K562 (cell line): ENCODE measurements around the gene SSTR1. TPM values are rescaled to one million over a fixed set of nuclear protein-coding genes. Genes with fewer than 3 reads are reported as not detected.

Experiments
- BACH1 ChIP-seq: fragments of 200-800 bp; sonication (Bioruptor generic); IDR thresholded peaks from 2 replicates; pipeline ENCODE4 v1.6.1; 2016; ENCODE audit warnings: missing genetic modification characterization, missing compliant biosample characterization
- BRCA1 ChIP-seq, 2 experiments: fragments of 450-650 bp in 1 of 2; sonication (generic) in 1 of 2; formaldehyde crosslinking in 1 of 2; IDR thresholded peaks; 2 replicates each; pipeline versions ENCODE4 v1.5.0 to v1.6.1; 2017 to 2020; ENCODE audit warnings: mild to moderate bottlenecking in 1 of 2, missing genetic modification reagents in 1 of 2
- CBX1 ChIP-seq: sonication (generic); IDR thresholded peaks from 2 replicates; pipeline ENCODE4 v1.6.1; 2016; ENCODE audit warnings: antibody characterized with exemption, low read depth, mild to moderate bottlenecking
- CEBPZ ChIP-seq: fragments of 150-350 bp; IDR thresholded peaks from 2 replicates; pipeline ENCODE4 v1.6.1; 2014; ENCODE audit warnings: low read depth, mild to moderate bottlenecking, low read length, borderline replicate concordance
- EP400 ChIP-seq: fragments of 450-650 bp; IDR thresholded peaks from 2 replicates; pipeline ENCODE4 v1.6.1; 2017; ENCODE audit warnings: antibody characterized with exemption, mild to moderate bottlenecking, moderate library complexity
- KHSRP ChIP-seq: fragments of 450-650 bp; IDR thresholded peaks from 2 replicates; pipeline ENCODE4 v1.6.1; 2017
- TGIF2 ChIP-seq: sonication (generic); formaldehyde crosslinking; IDR thresholded peaks from 2 replicates; pipeline ENCODE4 v1.8.1; 2022; ENCODE audit warnings: mild to moderate bottlenecking, missing genetic modification reagents, moderate library complexity
- THRB ChIP-seq: fragments of 450-650 bp; formaldehyde crosslinking; conservative IDR thresholded peaks from 2 replicates; pipeline ENCODE4 v1.4.0; 2022; ENCODE audit warnings: mild to moderate bottlenecking, missing genetic modification characterization
- ZBTB12 ChIP-seq: fragments of 250-450 bp; sonication (Bioruptor Pico); IDR thresholded peaks from 2 replicates; pipeline ENCODE4 v1.4.0; 2020
- ZNF518B ChIP-seq: fragments of 250-450 bp; sonication (Bioruptor Pico); IDR thresholded peaks from 2 replicates; pipeline ENCODE4 v1.5.0; 2021; ENCODE audit warnings: mild to moderate bottlenecking, moderate library complexity
- ZNF609 ChIP-seq: sonication (generic); formaldehyde crosslinking; IDR thresholded peaks from 2 replicates; pipeline ENCODE4 v1.8.1; 2023; ENCODE audit warnings: missing genetic modification reagents, mild to moderate bottlenecking, borderline replicate concordance
- ZNF707 ChIP-seq: fragments of 250-450 bp; sonication (Bioruptor Pico); conservative IDR thresholded peaks from 2 replicates; pipeline ENCODE4 v1.8.0; 2022; ENCODE audit warnings: inconsistent platforms, mild to moderate bottlenecking, moderate library complexity
- ZNF76 ChIP-seq: fragments of 250-450 bp; sonication (Bioruptor Pico); IDR thresholded peaks from 2 replicates; pipeline ENCODE4 v1.4.0; 2020; ENCODE audit warnings: mild to moderate bottlenecking, moderate library complexity, borderline replicate concordance
- polyA plus RNA-seq, 8 experiments: library from polyadenylated mRNA; depleted of rRNA in 4 of 8; stranded (reverse) in 5 of 8; unstranded in 3 of 8; fragments of >200 nt; fragmentation: Nextera tagmentation in 2 of 8; fragmentation: Illumina TruSeq in 1 of 8; extraction: Ambion mirVana in 2 of 8; extraction: Trizol in 1 of 8; gene quantifications; 2 replicates each; pipeline versions ENCODE4 v1.2.1 to v1.2.3, GENCODE V29; 2011 to 2014; ENCODE audit warnings: inconsistent platforms in 1 of 8, missing spikeins in 1 of 8
- total RNA-seq, 7 experiments: library from RNA; depleted of rRNA in 6 of 7; stranded (reverse); fragments of >200 nt in 6 of 7; fragmentation: Illumina TruSeq in 2 of 7; extraction: Trizol in 2 of 7; gene quantifications; 2 replicates each; pipeline versions ENCODE4 v1.2.1 to v1.2.3, GENCODE V29; 2011 to 2021; ENCODE audit warnings: low replicate concordance in 1 of 7

The SSTR1 gene
- total and polyA plus RNA-seq, 9 of the 15 experiments (the other 6 are each of a cell fraction or from before 2014, with no cell fraction given), result not detected

- TF ChIP-seq CEBPZ, result no peak
- no peak for TF ChIP-seq BRCA1 (IDR thresholded peaks at IDR 0.05)
- no peak for TF ChIP-seq BRCA1 (CRISPR knock-in tag; IDR thresholded peaks at IDR 0.05)
- TF ChIP-seq CBX1, result no peak
- TF ChIP-seq ZNF707 (CRISPR knock-in tag), result no peak
- TF ChIP-seq ZNF518B (CRISPR knock-in tag), result no peak
- TF ChIP-seq THRB (CRISPR knock-in tag), result no peak
- TF ChIP-seq ZBTB12, result no peak
- TF ChIP-seq EP400, result no peak
- no peak for TF ChIP-seq KHSRP
- no peak for TF ChIP-seq ZNF609 (CRISPR knock-in tag)
- TF ChIP-seq TGIF2, result no peak
- TF ChIP-seq ZNF76 (CRISPR knock-in tag), result no peak
- no peak for TF ChIP-seq BACH1 (tag)
Observed at GRCh38 chr14:38184132-38184531, 23.6 kb upstream of the SSTR1 start (continued).
